ENCODE results near the gene CLDN6.

Gene CLDN6

GRCh38 chr16:2968368-2968737 is 49.6 kb downstream of the CLDN6 start:
- no peak for DNase-seq

GRCh38 chr16:2967721-2968161 is 50.2 kb downstream of the CLDN6 start:
- DNase-seq: no peak

DNA sequence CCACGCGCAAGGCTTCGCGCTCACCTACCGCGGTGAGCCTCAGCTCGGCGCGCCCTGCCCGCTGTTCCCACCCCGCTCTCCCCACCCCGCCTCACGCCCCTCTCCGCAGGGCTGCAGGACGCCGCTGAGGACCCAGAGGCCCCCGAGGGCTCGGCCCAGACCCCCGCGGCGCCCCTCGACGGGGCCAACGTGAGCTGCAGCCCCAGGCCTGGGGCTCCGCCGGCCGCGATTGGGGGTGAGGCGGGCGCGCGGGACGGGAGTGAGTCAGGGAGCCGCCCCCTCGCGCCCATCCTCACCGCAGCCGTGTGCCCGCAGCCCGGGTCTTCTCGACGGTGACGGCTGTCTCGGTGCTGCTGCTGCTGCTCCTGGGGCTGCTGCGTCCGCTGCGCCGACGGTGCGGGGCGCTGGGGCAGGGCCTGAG is 50.8 kb downstream of the CLDN6 start:
- DNase-seq: no peak

DNA sequence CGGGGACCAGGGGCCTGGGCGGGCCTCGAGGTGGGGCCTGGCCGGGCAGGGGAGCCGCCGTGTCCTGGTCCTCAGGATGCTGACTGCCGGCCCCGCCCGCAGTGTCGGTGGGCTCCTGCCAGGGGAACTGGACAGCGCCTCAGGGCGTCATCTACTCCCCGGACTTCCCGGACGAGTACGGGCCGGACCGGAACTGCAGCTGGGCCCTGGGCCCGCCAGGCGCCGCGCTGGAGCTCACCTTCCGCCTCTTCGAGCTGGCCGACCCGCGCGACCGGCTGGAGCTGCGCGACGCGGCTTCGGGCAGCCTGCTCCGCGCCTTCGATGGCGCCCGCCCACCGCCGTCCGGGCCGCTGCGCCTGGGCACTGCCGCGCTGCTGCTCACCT is 51.2 kb downstream of the CLDN6 start:
- no peak for DNase-seq

DNA sequence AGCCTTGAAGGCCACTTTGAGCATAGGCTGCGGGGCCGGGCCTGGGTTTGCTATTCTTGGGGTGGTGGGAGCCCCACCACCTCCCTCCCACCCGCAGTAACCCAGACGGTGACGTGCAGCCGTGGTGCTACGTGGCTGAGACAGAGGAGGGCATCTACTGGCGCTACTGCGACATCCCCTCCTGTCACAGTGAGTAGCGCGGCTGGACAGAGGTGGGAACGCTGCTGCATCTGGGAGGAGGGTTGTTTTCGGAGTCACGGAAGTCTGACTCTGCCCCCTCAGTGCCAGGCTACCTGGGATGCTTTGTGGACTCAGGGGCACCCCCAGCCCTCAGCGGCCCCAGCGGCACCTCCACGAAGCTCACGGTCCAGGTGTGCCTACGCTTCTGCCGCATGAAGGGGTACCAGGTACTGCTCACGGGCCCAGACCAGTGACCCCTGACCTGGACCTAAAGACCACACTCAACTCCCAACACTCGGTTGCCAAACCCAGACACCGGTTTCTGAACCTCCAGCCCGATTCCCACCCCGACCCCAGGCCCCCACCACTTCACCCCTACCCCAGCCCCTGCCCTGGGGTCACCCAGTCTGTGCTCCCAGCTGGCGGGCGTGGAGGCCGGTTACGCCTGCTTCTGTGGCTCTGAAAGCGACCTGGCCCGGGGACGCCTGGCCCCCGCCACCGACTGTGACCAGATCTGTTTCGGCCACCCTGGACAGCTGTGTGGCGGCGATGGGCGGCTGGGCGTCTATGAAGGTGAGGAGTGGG is 51.8 kb downstream of the CLDN6 start:
- DNase-seq: no peak
